ENCODE data around the gene SH3PXD2B.

Gene SH3PXD2B

GRCh38 chr5:172444110-172444510, 10.2 kb downstream of the SH3PXD2B start:
- H3K4me3 ChIP-seq (ENCODE audit: low read depth, low read length): no peak overlapping the region
- DNase-seq (ENCODE audit: low read depth): peak; percentile 54
- TF ChIP-seq CTCF (conservative IDR thresholded peaks at IDR 0.05; ENCODE audit: low read depth, low read length): no peak

- peak; percentile 95 for DNase-seq (ENCODE audit: low read depth)
- H3K4me3 ChIP-seq (ENCODE audit: low read depth, low read length): no peak overlapping the region
- no peak for TF ChIP-seq CTCF (conservative IDR thresholded peaks at IDR 0.05; ENCODE audit: low read depth, low read length)
Observed at GRCh38 chr5:172443441-172444109, 10.8 kb downstream of the SH3PXD2B start.

- DNase-seq (ENCODE audit: low read depth): no peak
- H3K4me3 ChIP-seq (ENCODE audit: low read depth, low read length): no peak overlapping the region
- no peak for TF ChIP-seq CTCF (conservative IDR thresholded peaks at IDR 0.05; ENCODE audit: low read depth, low read length)
Observed at GRCh38 chr5:172442592-172442991, 11.7 kb downstream of the SH3PXD2B start.

- DNase-seq (ENCODE audit: low read depth): no peak
- TF ChIP-seq CTCF (conservative IDR thresholded peaks at IDR 0.05; ENCODE audit: low read depth, low read length): no peak
- no peak overlapping the region for H3K4me3 ChIP-seq (ENCODE audit: low read depth, low read length)
Observed at GRCh38 chr5:172441262-172441751, 13.0 kb downstream of the SH3PXD2B start.

- TF ChIP-seq CTCF (conservative IDR thresholded peaks at IDR 0.05; ENCODE audit: low read depth, low read length): no peak
- H3K4me3 ChIP-seq (ENCODE audit: low read depth, low read length): no peak overlapping the region
- DNase-seq (ENCODE audit: low read depth): no peak
Observed at GRCh38 chr5:172440486-172440885, 13.8 kb downstream of the SH3PXD2B start.

- TF ChIP-seq CTCF (conservative IDR thresholded peaks at IDR 0.05; ENCODE audit: low read depth, low read length): no peak
- no peak for DNase-seq (ENCODE audit: low read depth)
- H3K4me3 ChIP-seq (ENCODE audit: low read depth, low read length): no peak overlapping the region
Observed at GRCh38 chr5:172439785-172440477, 14.4 kb downstream of the SH3PXD2B start.

GRCh38 chr5:172438319-172438668, 16.0 kb downstream of the SH3PXD2B start:
- no peak for TF ChIP-seq CTCF (conservative IDR thresholded peaks at IDR 0.05; ENCODE audit: low read depth, low read length)
- no peak for DNase-seq (ENCODE audit: low read depth)
- H3K4me3 ChIP-seq (ENCODE audit: low read depth, low read length): no peak overlapping the region
